Kidney capillary endothelial cell (primary cell): Measurements from ENCODE around the gene RAD18.

Experiments used
- DNase-seq: peaks from one replicate; pipeline ENCODE4 v3.0.0-alpha.2; 2018; ENCODE audit warnings: low spot score

The RAD18 gene

GRCh38 chr3:8985411-8985831 lies 22.1 kb upstream of the RAD18 start:
- no peak for DNase-seq

GRCh38 chr3:8984526-8984925 lies 21.3 kb upstream of the RAD18 start:
- DNase-seq = no peak

GRCh38 chr3:8984081-8984480 lies 20.8 kb upstream of the RAD18 start:
- DNase-seq = no peak

GRCh38 chr3:8983591-8983990 lies 20.3 kb upstream of the RAD18 start:
- no peak for DNase-seq

- no peak for DNase-seq
Observed at GRCh38 chr3:8983026-8983425, 19.8 kb upstream of the RAD18 start.

- DNase-seq = no peak
Observed at GRCh38 chr3:8982509-8982908, 19.2 kb upstream of the RAD18 start.

- DNase-seq = no peak
Observed at GRCh38 chr3:8981700-8982099, 18.4 kb upstream of the RAD18 start.

- DNase-seq = no peak
Observed at GRCh38 chr3:8981296-8981695, 18.0 kb upstream of the RAD18 start.

- DNase-seq = no peak
Observed at GRCh38 chr3:8980756-8981257, 17.5 kb upstream of the RAD18 start.

GRCh38 chr3:8979262-8979661 lies 16.0 kb upstream of the RAD18 start:
- no peak for DNase-seq

GRCh38 chr3:8978551-8978950 lies 15.3 kb upstream of the RAD18 start:
- DNase-seq = no peak

GRCh38 chr3:8976540-8977182 lies 13.4 kb upstream of the RAD18 start:
- no peak for DNase-seq

- no peak for DNase-seq
Observed at GRCh38 chr3:8975081-8976020, 12.1 kb upstream of the RAD18 start.

GRCh38 chr3:8974458-8974857 lies 11.2 kb upstream of the RAD18 start:
- no peak for DNase-seq

- DNase-seq = peak; percentile 21
Observed at GRCh38 chr3:8972639-8973038, 9.4 kb upstream of the RAD18 start.

GRCh38 chr3:8970971-8971589 lies 7.8 kb upstream of the RAD18 start:
- peak; percentile 58 for DNase-seq

- no peak for DNase-seq
Observed at GRCh38 chr3:8969241-8969640, 6.0 kb upstream of the RAD18 start.

GRCh38 chr3:8968375-8968882 lies 5.2 kb upstream of the RAD18 start:
- no peak for DNase-seq

GRCh38 chr3:8967553-8967952 lies 4.3 kb upstream of the RAD18 start:
- DNase-seq = no peak

GRCh38 chr3:8966820-8967348 lies 3.6 kb upstream of the RAD18 start:
- DNase-seq = no peak

- DNase-seq = no peak
Observed at GRCh38 chr3:8966150-8966819, 3.0 kb upstream of the RAD18 start.
